ENCODE measurements around the gene PRR29.
"Not testable (repeated sequence)": the region's sequence is repeated elsewhere in the genome, so short reads cannot be mapped to it uniquely, and the experiment has no call there.

DNA sequence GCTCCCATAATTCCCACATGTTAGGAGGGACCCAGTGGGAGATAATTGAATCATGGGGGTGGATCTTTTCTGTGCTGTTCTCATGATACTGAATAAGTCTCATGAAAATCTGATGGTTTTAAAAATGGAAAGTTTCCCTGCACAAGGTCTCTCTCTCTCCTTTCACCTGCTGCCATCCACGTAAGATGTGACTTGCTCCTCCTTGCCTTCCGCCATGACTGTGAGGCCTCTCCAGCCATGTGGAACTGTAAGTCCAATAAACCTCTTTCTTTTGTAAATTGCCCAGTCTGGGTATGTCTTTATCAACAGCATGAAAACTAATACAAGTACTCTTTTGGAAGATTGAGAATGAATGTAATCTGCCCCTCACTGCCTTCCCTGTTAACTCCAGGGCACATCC is 15.5 kb upstream of the PRR29 start:
- TF ChIP-seq, protein P1, sequence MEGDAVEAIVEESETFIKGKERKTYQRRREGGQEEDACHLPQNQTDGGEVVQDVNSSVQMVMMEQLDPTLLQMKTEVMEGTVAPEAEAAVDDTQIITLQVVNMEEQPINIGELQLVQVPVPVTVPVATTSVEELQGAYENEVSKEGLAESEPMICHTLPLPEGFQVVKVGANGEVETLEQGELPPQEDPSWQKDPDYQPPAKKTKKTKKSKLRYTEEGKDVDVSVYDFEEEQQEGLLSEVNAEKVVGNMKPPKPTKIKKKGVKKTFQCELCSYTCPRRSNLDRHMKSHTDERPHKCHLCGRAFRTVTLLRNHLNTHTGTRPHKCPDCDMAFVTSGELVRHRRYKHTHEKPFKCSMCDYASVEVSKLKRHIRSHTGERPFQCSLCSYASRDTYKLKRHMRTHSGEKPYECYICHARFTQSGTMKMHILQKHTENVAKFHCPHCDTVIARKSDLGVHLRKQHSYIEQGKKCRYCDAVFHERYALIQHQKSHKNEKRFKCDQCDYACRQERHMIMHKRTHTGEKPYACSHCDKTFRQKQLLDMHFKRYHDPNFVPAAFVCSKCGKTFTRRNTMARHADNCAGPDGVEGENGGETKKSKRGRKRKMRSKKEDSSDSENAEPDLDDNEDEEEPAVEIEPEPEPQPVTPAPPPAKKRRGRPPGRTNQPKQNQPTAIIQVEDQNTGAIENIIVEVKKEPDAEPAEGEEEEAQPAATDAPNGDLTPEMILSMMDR (IDR thresholded peaks at IDR 0.05 in 4 of 5, conservative IDR thresholded peaks at IDR 0.05 in 1 of 5) = not testable (repeated sequence)
- not testable (repeated sequence) for TF ChIP-seq POLR2A (IDR thresholded peaks at IDR 0.05)
